Stimulated activated memory B cell treated with anti-CD40 and anti-IgM and Interleukin-4, amounts not matched to agents 10 μg/mL and 1 μg/mL and 100 μg/mL, for 72 hours (primary cell): ENCODE measurements around the gene BEND2.
"Not testable (repeated sequence)": the region's sequence is repeated elsewhere in the genome, so short reads cannot be mapped to it uniquely, and the experiment has no call there.

Experiments
- ATAC-seq: fragments of 150-1000 bp; cut with Tn5 transposase; 2 replicates; pipeline ENCODE4 v1.10.0; 2021
- H3K27ac Mint-ChIP-seq: one replicate; pipeline ENCODE4 v1.8.0; 2022; ENCODE audit warnings: mild to moderate bottlenecking, mixed read lengths
- H3K27me3 Mint-ChIP-seq: one replicate; pipeline ENCODE4 v1.8.0; 2022; ENCODE audit warnings: mixed read lengths
- H3K36me3 Mint-ChIP-seq: one replicate; pipeline ENCODE4 v1.8.0; 2022; ENCODE audit warnings: mixed read lengths
- H3K4me1 Mint-ChIP-seq: one replicate; pipeline ENCODE4 v1.8.0; 2022; ENCODE audit warnings: mixed read lengths
- H3K4me3 Mint-ChIP-seq: one replicate; pipeline ENCODE4 v1.8.0; 2022; ENCODE audit warnings: mild to moderate bottlenecking, moderate library complexity, mixed read lengths
- H3K9me3 Mint-ChIP-seq: one replicate; pipeline ENCODE4 v1.8.0; 2022; ENCODE audit warnings: mixed read lengths

BEND2 gene

DNA sequence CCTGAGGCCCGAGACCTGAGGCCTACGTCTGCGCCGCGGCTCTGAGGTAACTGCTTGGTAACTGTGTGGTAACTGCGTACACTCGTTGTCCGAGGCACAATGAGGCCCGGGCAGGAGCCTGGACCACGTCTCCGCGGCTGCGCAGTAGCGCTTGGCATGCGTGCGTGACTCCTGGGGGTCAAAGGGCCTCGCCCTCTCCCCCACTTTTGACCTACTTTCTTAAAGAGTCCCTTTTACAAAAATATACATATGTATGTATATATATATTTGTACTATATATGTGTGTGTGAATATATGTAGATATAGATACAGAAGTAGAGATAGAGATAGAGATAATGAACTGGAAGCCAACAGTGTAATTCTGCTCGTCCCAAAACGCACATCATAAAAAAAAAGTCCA, at the start of gene BEND2:
Gene BEND2 (minus strand): TSS at position 101 of the 400 bp plus-strand sequence. CDS start 136 bp downstream, outside the sequence.
- no peaks in the 10 kb centered on the region for H3K36me3 Mint-ChIP-seq
- no peak within 1 kb of the TSS for H3K4me3 Mint-ChIP-seq

DNA sequence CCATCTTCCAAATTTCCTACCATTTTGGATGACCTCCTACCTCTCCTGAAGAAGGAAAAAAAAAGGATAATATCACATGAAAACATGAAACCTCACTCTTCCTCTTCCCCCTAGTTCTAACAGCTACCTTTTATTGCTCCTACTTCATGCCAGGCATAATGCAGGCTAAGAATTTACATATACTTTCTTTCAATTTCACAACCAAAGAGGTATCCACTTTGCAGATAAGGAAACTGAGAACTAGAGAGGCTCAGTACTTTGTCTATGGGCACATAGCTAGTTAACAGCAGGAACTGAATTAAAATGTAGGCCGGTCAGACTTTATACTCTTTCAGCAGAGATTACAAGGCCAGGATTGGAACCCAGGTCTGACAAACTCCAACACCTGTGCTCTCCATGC, 34.4 kb upstream of the BEND2 start:
- H3K27me3 Mint-ChIP-seq = no peaks in the 10 kb centered on the region
- no peaks in the 10 kb centered on the region for H3K4me1 Mint-ChIP-seq
- no peak overlapping the region for H3K27ac Mint-ChIP-seq
- ATAC-seq = no peak
- no peaks in the 10 kb centered on the region for H3K9me3 Mint-ChIP-seq
- H3K36me3 Mint-ChIP-seq = peaks cover 17% of the 10 kb centered on the region
- no peak overlapping the region for H3K4me3 Mint-ChIP-seq

More for the DNA sequence above, at the start of gene BEND2:
- H3K27ac Mint-ChIP-seq = no peak within 1 kb of the TSS
- no peaks in the 10 kb centered on the region for H3K27me3 Mint-ChIP-seq
- ATAC-seq = no peak
- H3K9me3 Mint-ChIP-seq = no peaks in the 10 kb centered on the region
- no peaks in the 10 kb centered on the region for H3K4me1 Mint-ChIP-seq

DNA sequence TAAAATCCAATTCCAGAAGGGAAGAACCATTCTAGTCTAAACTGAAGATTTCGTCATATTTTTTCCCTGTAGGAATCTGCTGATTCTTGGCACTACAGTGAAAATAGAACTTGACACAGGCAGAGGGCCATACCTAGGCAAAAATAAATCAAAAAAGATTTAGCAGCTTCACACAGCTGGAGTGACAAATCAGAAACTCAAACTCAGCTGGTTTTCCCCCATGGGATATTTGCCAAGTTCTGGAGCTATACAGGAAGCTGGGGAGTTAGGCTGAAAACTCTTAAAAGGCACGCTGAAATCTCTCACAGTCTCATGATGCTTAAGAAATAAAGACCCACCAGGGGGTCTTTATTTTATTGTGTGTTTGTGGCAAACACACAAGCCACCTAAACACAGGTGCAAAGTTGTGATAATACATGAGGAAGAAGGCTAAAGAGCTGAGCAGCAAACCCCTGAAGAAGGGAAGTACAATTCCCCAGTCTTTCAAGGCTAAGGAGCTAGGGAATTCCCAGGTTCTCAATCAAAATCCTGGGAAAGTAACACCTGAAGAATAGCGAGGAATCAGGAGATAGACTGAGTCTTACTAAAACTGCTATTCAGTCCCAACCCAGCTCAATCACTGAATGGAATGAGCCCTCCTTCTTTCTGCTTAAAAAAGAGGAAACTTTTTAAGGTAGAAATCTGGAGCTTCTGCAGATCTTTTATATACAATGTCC, 32.1 kb upstream of the BEND2 start:
- no peak for ATAC-seq
- H3K4me3 Mint-ChIP-seq = no peak overlapping the region
- H3K27ac Mint-ChIP-seq = no peak overlapping the region
- H3K4me1 Mint-ChIP-seq = no peaks in the 10 kb centered on the region
- H3K27me3 Mint-ChIP-seq = no peaks in the 10 kb centered on the region
- no peaks in the 10 kb centered on the region for H3K9me3 Mint-ChIP-seq
- H3K36me3 Mint-ChIP-seq = peaks cover 17% of the 10 kb centered on the region

DNA sequence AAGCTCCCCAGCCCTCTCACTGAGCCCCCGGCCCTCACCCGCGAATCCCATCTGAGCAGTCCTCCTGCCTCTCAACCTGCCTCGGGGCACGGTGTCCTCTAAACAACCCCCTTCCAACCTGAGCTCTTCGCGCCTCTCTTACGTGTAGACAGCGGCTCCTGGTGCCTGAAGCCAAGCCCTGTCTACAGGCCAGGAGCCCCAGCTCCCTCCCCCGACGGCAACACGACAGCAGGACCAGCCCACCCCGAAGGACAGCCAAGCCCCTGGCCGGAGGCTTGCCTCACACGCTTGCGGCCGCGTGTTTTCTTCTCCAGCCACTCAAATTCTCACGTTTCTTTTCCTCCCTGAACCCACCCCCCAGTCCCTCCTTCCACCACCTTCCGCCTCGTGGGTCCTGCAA, 9.0 kb upstream of the BEND2 start:
- ATAC-seq, H3K4me1 Mint-ChIP-seq, H3K9me3 Mint-ChIP-seq, H3K27me3 Mint-ChIP-seq, H3K36me3 Mint-ChIP-seq, H3K4me3 Mint-ChIP-seq, H3K27ac Mint-ChIP-seq: not testable (repeated sequence)

DNA sequence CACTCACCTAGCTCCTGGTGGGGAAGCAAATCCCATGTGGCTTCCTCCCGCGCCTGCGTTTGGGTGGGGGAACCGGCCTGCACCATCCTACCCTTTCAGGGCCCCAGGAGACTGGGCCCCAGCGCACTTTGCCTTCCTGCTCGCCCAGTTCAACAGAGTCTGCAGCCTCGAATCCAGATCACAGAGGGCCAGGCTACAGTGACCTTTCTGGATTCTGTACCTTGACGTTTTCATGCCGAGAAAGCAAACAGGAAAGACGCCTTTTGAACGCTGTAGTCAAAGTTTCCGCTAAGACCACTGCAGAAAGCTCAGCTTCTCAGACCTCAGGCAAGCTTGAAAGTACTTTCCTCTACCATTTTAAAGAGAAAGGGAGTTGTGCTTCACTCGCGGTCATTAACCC, 7.4 kb upstream of the BEND2 start:
- no peaks in the 10 kb centered on the region for H3K36me3 Mint-ChIP-seq
- H3K27me3 Mint-ChIP-seq = no peaks in the 10 kb centered on the region
- ATAC-seq = no peak
- H3K4me3 Mint-ChIP-seq = no peak overlapping the region
- H3K4me1 Mint-ChIP-seq = no peaks in the 10 kb centered on the region
- H3K9me3 Mint-ChIP-seq = no peaks in the 10 kb centered on the region
- no peak overlapping the region for H3K27ac Mint-ChIP-seq

DNA sequence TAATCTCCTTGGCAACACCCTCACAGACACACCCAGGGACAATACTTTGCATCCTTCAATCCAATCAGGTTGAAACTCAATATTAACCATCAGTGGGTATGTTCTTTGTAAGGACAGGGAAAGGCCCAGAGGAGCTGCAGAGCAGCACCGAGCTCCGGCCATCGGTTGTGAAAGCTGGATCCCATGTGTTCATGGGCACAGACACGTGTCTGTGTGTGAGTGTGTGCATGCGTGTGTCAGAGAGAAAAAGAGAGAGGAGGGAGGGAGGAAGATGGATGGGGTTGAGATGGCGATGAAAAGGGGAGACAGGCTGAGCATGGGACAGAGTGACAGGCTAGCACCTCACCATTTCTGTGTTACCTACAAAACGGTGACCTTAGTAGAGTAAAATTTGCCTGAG, 6.8 kb upstream of the BEND2 start:
- Mint-ChIP-seq H3K27ac (no peak overlapping the region), H3K4me1 (no peaks in the 10 kb centered on the region), H3K4me3 (no peak overlapping the region), H3K36me3 (no peaks in the 10 kb centered on the region), H3K9me3 (no peaks in the 10 kb centered on the region), H3K27me3 (no peaks in the 10 kb centered on the region)
- ATAC-seq = no peak

DNA sequence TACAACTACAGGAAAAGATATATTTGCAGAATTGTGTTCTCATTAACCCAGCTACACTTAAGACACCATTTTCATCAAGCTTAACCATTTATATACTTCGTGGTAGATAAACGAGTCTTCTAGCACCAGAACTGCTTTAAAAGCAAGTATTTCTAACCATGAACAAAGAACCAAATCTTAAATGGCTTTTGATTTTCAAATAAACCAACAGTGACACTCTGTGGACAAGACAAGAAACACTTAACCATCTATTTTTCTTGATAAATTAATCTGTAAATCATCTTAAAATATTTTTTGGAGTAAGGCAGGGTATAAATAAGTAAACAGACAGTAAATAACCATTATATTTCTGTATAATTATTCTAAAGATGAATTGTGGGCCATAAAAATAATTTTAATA, 10.2 kb downstream of the BEND2 start:
- no peak overlapping the region for H3K27ac Mint-ChIP-seq
- ATAC-seq = no peak
- no peak overlapping the region for H3K4me3 Mint-ChIP-seq
- H3K36me3 Mint-ChIP-seq = no peaks in the 10 kb centered on the region
- peaks cover 8% of the 10 kb centered on the region for H3K27me3 Mint-ChIP-seq
- H3K9me3 Mint-ChIP-seq = no peaks in the 10 kb centered on the region
- H3K4me1 Mint-ChIP-seq = no peaks in the 10 kb centered on the region

DNA sequence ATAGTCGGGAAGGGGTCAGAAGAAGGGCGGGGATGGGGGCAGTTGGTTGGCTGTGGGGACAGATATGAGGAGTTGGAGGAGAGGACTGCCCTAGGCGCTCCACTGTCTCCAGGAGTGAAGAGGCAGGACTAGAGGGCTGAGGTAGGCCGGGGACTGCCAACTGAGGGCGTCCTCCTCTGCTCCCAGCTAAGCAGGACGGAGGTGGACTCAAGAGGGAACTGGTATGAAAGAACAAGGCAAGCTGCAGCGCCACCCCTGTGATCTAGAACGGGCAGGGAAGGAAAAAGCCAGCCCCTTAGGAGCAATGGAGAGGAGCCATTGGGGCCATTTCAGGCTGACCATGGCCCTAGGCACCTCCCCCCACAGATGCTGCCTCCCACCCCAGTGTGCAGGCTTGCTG, 14.0 kb downstream of the BEND2 start:
- Mint-ChIP-seq H3K27me3 (peaks cover 8% of the 10 kb centered on the region), H3K9me3 (no peaks in the 10 kb centered on the region), H3K27ac (no peak overlapping the region), H3K4me3 (no peak overlapping the region), H3K4me1 (no peaks in the 10 kb centered on the region), H3K36me3 (no peaks in the 10 kb centered on the region)
- ATAC-seq = no peak

DNA sequence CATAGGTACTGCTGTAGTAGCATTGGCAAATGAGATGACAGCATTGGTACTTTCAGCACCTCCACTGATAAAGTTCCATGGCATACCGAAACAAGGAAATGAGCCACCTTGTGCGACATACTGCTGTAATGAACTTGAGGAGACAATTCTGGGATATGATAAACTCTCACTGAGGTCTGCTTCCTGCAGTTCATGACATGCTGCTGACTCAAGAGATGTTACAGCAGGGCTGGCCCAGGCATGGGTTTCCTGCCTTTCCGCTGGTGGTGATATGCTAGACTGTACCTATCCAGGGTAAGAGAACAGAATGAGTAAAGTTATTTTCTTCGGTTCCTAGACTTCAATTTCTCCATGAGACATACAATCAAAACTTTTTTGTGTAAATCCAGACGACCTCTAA, 17.1 kb downstream of the BEND2 start:
- no peaks in the 10 kb centered on the region for H3K4me1 Mint-ChIP-seq
- H3K27ac Mint-ChIP-seq = no peak overlapping the region
- peaks cover 8% of the 10 kb centered on the region for H3K27me3 Mint-ChIP-seq
- H3K36me3 Mint-ChIP-seq = no peaks in the 10 kb centered on the region
- H3K4me3 Mint-ChIP-seq = no peak overlapping the region
- no peaks in the 10 kb centered on the region for H3K9me3 Mint-ChIP-seq
- ATAC-seq = no peak

DNA sequence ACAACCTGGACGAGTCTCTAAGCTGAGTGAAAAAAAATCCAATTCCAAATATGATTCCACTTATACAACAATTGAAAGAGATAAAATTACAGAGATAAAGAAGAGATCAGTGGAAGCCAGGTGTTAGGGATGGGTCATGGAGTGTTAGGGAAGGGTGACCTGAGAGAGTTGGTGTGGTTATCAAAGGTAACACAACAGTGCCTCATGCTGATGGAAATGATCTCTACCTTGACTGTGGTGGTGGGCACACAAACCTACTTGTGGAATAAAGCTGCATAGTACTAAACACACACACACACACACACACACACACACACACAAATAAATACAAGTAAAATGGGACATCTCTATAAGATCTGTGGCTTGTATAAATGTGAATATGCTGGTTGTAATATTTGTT, 26.0 kb downstream of the BEND2 start:
- no peaks in the 10 kb centered on the region for H3K36me3 Mint-ChIP-seq
- no peaks in the 10 kb centered on the region for H3K4me1 Mint-ChIP-seq
- H3K27me3 Mint-ChIP-seq = no peaks in the 10 kb centered on the region
- no peak overlapping the region for H3K27ac Mint-ChIP-seq
- peaks cover 3% of the 10 kb centered on the region for H3K9me3 Mint-ChIP-seq
- ATAC-seq = no peak
- no peak overlapping the region for H3K4me3 Mint-ChIP-seq

DNA sequence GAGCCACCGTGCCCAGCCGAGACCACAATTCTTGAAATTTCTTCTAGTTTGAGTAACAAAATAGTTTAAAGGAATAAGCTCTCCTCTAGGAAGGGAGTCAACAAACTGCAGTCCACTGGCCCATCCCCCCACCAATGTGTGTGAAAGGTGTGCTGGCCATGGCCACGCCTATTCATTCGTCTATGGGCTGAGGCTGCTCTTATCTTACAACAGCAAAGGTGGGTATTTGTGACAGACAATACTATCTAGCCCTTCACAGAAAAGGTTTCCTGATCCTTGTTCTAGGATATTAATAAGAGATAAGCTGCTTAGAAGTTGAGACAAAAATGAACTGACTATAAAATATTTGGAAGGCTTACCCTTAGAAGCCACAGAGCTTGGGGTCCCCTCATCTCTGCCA, 41.2 kb downstream of the BEND2 start:
- no peak for ATAC-seq
- no peaks in the 10 kb centered on the region for H3K4me1 Mint-ChIP-seq
- H3K27ac Mint-ChIP-seq = no peak overlapping the region
- H3K36me3 Mint-ChIP-seq = no peaks in the 10 kb centered on the region
- peaks cover 3% of the 10 kb centered on the region for H3K9me3 Mint-ChIP-seq
- H3K4me3 Mint-ChIP-seq = no peak overlapping the region
- no peaks in the 10 kb centered on the region for H3K27me3 Mint-ChIP-seq

DNA sequence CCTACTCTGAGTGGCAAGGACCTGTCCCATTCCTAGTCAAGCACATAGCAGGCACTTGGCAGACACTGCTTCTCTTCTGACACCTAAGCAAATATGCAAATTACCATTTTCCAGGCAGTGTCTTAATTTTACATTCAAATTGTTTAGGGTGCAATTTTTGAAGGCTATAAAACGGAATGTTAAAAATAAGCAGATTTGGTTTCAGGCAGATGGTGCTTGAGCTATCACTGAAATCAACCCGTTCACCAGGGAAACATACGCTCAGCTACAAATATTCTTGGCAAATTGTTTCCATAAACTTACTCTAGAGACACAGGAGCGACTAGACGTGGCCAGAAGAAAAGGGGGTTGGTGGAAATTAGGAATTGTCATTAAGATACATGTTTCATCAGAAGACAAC, 45.7 kb downstream of the BEND2 start:
- Mint-ChIP-seq H3K27me3 (no peaks in the 10 kb centered on the region), H3K9me3 (no peaks in the 10 kb centered on the region), H3K4me3 (no peak overlapping the region), H3K36me3 (no peaks in the 10 kb centered on the region), H3K4me1 (no peaks in the 10 kb centered on the region), H3K27ac (no peak overlapping the region)
- no peak for ATAC-seq

DNA sequence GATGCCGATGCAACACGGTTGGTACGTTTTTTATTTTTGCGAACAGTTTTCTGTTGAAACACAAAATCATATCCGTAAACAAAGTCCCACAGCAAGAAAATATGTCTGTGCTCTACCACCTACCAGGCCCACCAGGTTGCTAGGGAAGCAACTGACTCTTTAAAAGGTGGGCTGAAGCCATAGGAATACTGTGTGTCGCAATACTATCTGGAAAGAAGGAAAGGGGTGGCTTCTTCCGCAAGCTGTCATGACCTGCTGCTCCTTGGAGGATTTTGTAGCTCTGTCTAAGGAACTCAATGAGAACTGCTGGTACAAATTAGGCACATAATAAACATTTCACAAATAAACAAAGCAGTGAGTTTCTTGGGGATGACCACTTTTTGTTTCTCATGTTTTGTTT, 46.5 kb downstream of the BEND2 start:
- Mint-ChIP-seq H3K36me3 (no peaks in the 10 kb centered on the region), H3K4me3 (no peak overlapping the region), H3K27ac (no peak overlapping the region), H3K4me1 (no peaks in the 10 kb centered on the region), H3K9me3 (no peaks in the 10 kb centered on the region), H3K27me3 (no peaks in the 10 kb centered on the region)
- ATAC-seq = no peak

DNA sequence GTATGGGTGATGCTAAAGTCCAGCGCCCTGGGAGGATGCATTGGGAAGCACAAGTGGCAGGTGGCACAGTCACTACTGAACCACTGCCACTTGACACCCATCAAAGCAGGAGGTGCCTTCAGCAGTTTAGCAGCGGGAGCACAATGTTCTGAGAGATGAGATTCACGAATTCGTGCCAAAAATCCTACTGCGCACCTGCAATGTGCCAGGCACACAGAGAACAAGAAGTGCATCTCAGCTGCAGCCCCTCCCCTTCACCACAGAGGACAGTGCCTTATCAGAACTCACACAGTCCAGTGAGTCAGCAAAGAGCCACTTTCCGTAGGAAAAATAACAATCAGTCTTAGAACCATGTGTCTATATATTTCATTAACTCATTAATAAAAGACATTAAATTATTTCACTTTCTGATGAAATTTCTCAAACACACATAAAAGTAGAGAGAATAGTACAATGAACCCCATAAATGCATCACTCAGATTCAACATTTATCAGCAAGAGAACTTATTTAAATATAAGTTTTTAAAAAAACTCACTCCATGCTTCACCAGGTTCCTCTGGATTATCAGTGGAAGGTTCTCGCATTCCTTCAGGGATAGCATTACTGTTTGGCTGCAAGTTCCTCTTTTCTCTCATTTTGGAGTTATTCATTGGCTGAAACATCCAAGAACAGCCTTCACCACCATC, 47.0 kb downstream of the BEND2 start:
- no peak for ATAC-seq
- no peaks in the 10 kb centered on the region for H3K9me3 Mint-ChIP-seq
- H3K4me1 Mint-ChIP-seq = no peaks in the 10 kb centered on the region
- H3K27me3 Mint-ChIP-seq = no peaks in the 10 kb centered on the region
- no peak overlapping the region for H3K4me3 Mint-ChIP-seq
- H3K36me3 Mint-ChIP-seq = no peaks in the 10 kb centered on the region
- no peak overlapping the region for H3K27ac Mint-ChIP-seq

DNA sequence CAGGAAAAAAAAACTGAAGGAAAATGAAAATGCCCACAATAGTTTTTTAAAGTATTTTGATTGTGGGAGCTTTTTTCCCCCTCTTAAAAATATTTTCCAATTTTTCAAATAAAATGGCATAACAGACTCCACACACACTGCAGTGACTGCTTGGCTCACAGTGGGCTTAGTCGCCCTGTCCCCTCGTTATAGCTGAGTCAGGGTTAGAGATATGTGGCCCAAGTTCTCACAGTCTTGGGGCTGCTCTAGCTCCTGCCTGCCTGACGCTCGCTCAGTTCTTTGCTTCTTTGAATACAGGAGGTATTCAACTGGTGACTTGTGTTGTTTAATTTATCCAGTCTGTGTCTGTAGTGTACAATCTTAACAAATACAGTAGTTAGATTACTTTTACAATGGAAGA, 47.7 kb downstream of the BEND2 start:
- H3K4me3 Mint-ChIP-seq = no peak overlapping the region
- no peaks in the 10 kb centered on the region for H3K4me1 Mint-ChIP-seq
- no peaks in the 10 kb centered on the region for H3K27me3 Mint-ChIP-seq
- H3K27ac Mint-ChIP-seq = no peak overlapping the region
- H3K36me3 Mint-ChIP-seq = no peaks in the 10 kb centered on the region
- ATAC-seq = no peak
- H3K9me3 Mint-ChIP-seq = no peaks in the 10 kb centered on the region

DNA sequence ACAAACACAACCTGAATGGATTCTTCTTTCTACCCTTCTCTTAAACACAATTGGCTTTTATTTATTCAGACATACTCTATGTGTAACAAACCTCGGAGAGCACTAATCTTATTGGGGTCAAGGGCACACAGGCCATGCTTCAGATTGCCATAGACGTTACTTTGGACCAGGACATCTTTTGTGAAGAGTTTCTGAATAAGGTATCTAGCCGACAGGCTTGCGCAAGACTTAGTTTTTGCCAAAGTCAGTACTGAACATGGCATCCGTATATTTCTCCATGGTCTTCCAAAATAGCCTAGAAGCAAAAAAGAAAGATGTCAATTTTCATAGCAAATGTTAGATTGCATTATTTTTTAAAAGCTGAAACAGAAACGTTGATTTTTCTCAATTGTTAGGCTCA, 49.8 kb downstream of the BEND2 start:
- Mint-ChIP-seq H3K4me3 (no peak overlapping the region), H3K9me3 (no peaks in the 10 kb centered on the region), H3K27me3 (no peaks in the 10 kb centered on the region), H3K27ac (no peak overlapping the region), H3K36me3 (no peaks in the 10 kb centered on the region), H3K4me1 (no peaks in the 10 kb centered on the region)
- no peak for ATAC-seq
